Upper lobe of left lung (tissue), 6 donors: ENCODE measurements around the gene ALKBH7. TPM values are rescaled to one million over a fixed set of nuclear protein-coding genes. Genes with fewer than 3 reads are reported as not detected.

ENCODE experiments used
- ATAC-seq, 2 donors: fragments of 200-7000 bp; cut with Tn5 transposase; one replicate each; pipeline ENCODE4 v1.9.1; 2022; ENCODE audit warnings: mild to moderate bottlenecking in 2 of 2, moderate library complexity in 2 of 2; ENCODE audit not compliant: low FRiP score in 2 of 2
- DNase-seq, 2 donors: peaks; one replicate each; pipeline ENCODE4 v3.0.0-alpha.2; 2019 to 2020
- H3K27ac ChIP-seq, 4 donors: fragments of 200-600 bp; sonication (generic); one replicate each; pipeline ENCODE4 v1.5.1; 2016 to 2019
- H3K27me3 ChIP-seq, 4 donors: fragments of 200-600 bp; sonication (generic); one replicate each; pipeline ENCODE4 v1.5.1; 2017 to 2019
- H3K36me3 ChIP-seq, 4 donors: fragments of 200-600 bp; sonication (generic); one replicate each; pipeline ENCODE4 v1.5.1; 2016 to 2019
- H3K4me1 ChIP-seq, 4 donors: fragments of 200-600 bp; sonication (generic); one replicate each; pipeline ENCODE4 v1.5.1; 2018 to 2019
- H3K4me3 ChIP-seq, 4 donors: fragments of 200-600 bp; sonication (generic); one replicate each; pipeline ENCODE4 v1.5.1; 2017 to 2019; ENCODE audit warnings: mild to moderate bottlenecking in 2 of 4, moderate library complexity in 1 of 4
- H3K9me3 ChIP-seq, 4 donors: fragments of 200-600 bp; sonication (generic); one replicate each; pipeline ENCODE4 v1.5.1; 2018 to 2019
- CTCF ChIP-seq, 6 experiments: fragments of 450-650 bp in 4 of 6; fragments of 200-600 bp in 2 of 6; sonication (generic) in 2 of 6; IDR thresholded peaks; one replicate each; pipeline ENCODE4 v1.5.1; 2016 to 2019; ENCODE audit warnings: antibody characterized with exemption in 6 of 6
- EP300 ChIP-seq, 4 donors: sonication (generic); formaldehyde crosslinking; IDR thresholded peaks; one replicate each; pipeline ENCODE4 v1.5.1; 2017; ENCODE audit warnings: antibody characterized with exemption in 4 of 4, control low read depth in 2 of 4
- POLR2A ChIP-seq, 4 donors: fragments of 450-650 bp; IDR thresholded peaks; one replicate each; pipeline ENCODE4 v1.5.1; 2016 to 2017; ENCODE audit warnings: antibody characterized with exemption in 4 of 4, mild to moderate bottlenecking in 2 of 4
- POLR2AphosphoS5 ChIP-seq, 2 donors: sonication (generic); formaldehyde crosslinking; IDR thresholded peaks; one replicate each; pipeline ENCODE4 v1.5.1; 2017; ENCODE audit warnings: antibody characterized with exemption in 2 of 2
- WGBS, 2 donors: methylation state at CpG; one replicate each; pipeline ENCODE4 v1.1.5; 2017 to 2018; 5-methylcytosine and 5-hydroxymethylcytosine counted together
- total RNA-seq, 6 donors: library from RNA; depleted of rRNA in 4 of 6; stranded (reverse); fragments of >200 nt in 4 of 6; gene quantifications; one replicate each; pipeline versions ENCODE4 v1.1.0 to v1.2.1, GENCODE V29; 2016 to 2021
- donor health status: DM: no; HTN: no; CAD: no; lungs with moderate emphysema.
- donor health status: DM: no; HTN: yes; CAD: no; lungs with severe emphysema.

ALKBH7 gene
- total RNA-seq, 6 donors from 2014 or later: 58.5 to 105 (median 77.0) TPM

DNA sequence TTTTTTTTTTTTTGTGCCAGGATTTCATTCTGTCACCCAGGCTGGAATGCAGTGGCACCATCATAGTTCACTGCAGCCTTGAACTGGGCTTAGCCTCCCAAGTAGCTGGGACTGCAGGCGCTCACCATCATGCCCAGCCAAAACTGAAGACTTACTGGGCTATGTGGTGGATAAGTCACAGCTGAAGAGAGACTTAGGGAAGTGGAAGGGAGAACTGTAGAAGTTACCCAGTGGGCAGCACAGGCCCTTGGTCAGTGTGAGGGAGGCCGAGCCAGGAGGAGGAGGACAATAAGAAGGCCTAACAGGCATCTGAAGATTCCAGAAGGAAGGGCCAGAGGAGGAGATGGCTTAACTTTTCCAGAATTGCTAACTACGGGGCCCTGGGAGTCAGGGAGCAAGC lies 7.2 kb downstream of the ALKBH7 start:
- no peak for ATAC-seq
- DNase-seq: no peak
- 83 to 96% methylated on average over 3 of the region's 3 CpGs for WGBS, 2 donors
- H3K4me1 ChIP-seq: peaks cover 0 to 5% (median 2%) of the 10 kb centered on the region in 4 donors
- H3K27me3 ChIP-seq: no peaks in the 10 kb centered on the region
- H3K27ac ChIP-seq: no peak overlapping the region
- no peak overlapping the region for H3K4me3 ChIP-seq
- H3K9me3 ChIP-seq: no peaks in the 10 kb centered on the region
- H3K36me3 ChIP-seq: peaks cover 40 to 76% (median 61%) of the 10 kb centered on the region in 4 donors
- TF ChIP-seq CTCF (IDR thresholded peaks at IDR 0.05) (no peak), POLR2A (IDR thresholded peaks at IDR 0.05) (no peak), POLR2AphosphoS5 (IDR thresholded peaks at IDR 0.05) (no peak), EP300 (IDR thresholded peaks at IDR 0.05) (no peak)

GRCh38 chr19:6381030-6381750 lies 8.6 kb downstream of the ALKBH7 start:
- peaks cover 0 to under 1% (median under 1%) of the 10 kb centered on the region in 4 donors for H3K4me1 ChIP-seq
- no peak overlapping the region for H3K27ac ChIP-seq
- ATAC-seq (no peak), DNase-seq (peak in 1 of 2 donors; percentile 77)
- 93 to 97% methylated on average over 29 to 40 of the region's 40 CpGs for WGBS, 2 donors
- no peaks in the 10 kb centered on the region for H3K27me3 ChIP-seq
- no peak for TF ChIP-seq POLR2AphosphoS5 (IDR thresholded peaks at IDR 0.05)
- TF ChIP-seq EP300 (IDR thresholded peaks at IDR 0.05): no peak
- no peak for TF ChIP-seq POLR2A (IDR thresholded peaks at IDR 0.05)
- TF ChIP-seq CTCF (IDR thresholded peaks at IDR 0.05): no peak
- H3K4me3 ChIP-seq: no peak overlapping the region
- H3K9me3 ChIP-seq: no peaks in the 10 kb centered on the region
- H3K36me3 ChIP-seq: peaks cover 42 to 80% (median 66%) of the 10 kb centered on the region in 4 donors

GRCh38 chr19:6383188-6383587 lies 10.6 kb downstream of the ALKBH7 start:
- ATAC-seq (no peak), DNase-seq (peak in 1 of 2 donors; percentile 68)
- H3K9me3 ChIP-seq: no peaks in the 10 kb centered on the region
- H3K4me3 ChIP-seq: no peak overlapping the region
- no peaks in the 10 kb centered on the region for H3K4me1 ChIP-seq
- H3K27me3 ChIP-seq: no peaks in the 10 kb centered on the region
- 96 to 97% methylated on average over 18 of the region's 19 CpGs for WGBS, 2 donors
- TF ChIP-seq CTCF (IDR thresholded peaks at IDR 0.05) (no peak), EP300 (IDR thresholded peaks at IDR 0.05) (no peak), POLR2A (IDR thresholded peaks at IDR 0.05) (no peak), POLR2AphosphoS5 (IDR thresholded peaks at IDR 0.05) (no peak)
- H3K36me3 ChIP-seq: peaks cover 49 to 98% (median 82%) of the 10 kb centered on the region in 4 donors
- no peak overlapping the region for H3K27ac ChIP-seq

- DNase-seq (no peak), ATAC-seq (no peak)
- Histone ChIP-seq H3K4me3 (no peak overlapping the region), H3K36me3 (peaks cover 60 to 100% (median 86%) of the 10 kb centered on the region in 4 donors), H3K27me3 (no peaks in the 10 kb centered on the region), H3K27ac (no peak overlapping the region), H3K9me3 (no peaks in the 10 kb centered on the region), H3K4me1 (no peaks in the 10 kb centered on the region)
- WGBS, 2 donors: 92 to 98% methylated on average over 4 of the region's 4 CpGs
- TF ChIP-seq EP300 (IDR thresholded peaks at IDR 0.05) (no peak), POLR2AphosphoS5 (IDR thresholded peaks at IDR 0.05) (no peak), POLR2A (IDR thresholded peaks at IDR 0.05) (no peak), CTCF (IDR thresholded peaks at IDR 0.05) (no peak)
Observed at GRCh38 chr19:6384381-6384780, 11.8 kb downstream of the ALKBH7 start.

- DNase-seq (no peak), ATAC-seq (no peak)
- Histone ChIP-seq H3K27ac (no peak overlapping the region), H3K27me3 (no peaks in the 10 kb centered on the region), H3K4me1 (peaks cover 5 to 16% (median 6%) of the 10 kb centered on the region in 4 donors), H3K9me3 (no peaks in the 10 kb centered on the region), H3K36me3 (peaks cover 35 to 90% (median 67%) of the 10 kb centered on the region in 4 donors), H3K4me3 (no peak overlapping the region)
- TF ChIP-seq EP300 (IDR thresholded peaks at IDR 0.05) (no peak), CTCF (IDR thresholded peaks at IDR 0.05) (no peak), POLR2A (IDR thresholded peaks at IDR 0.05) (no peak), POLR2AphosphoS5 (IDR thresholded peaks at IDR 0.05) (no peak)
- 95 to 96% methylated on average over 17 to 19 of the region's 19 CpGs for WGBS, 2 donors
Observed at GRCh38 chr19:6387372-6387771, 14.8 kb downstream of the ALKBH7 start.
